OCI-LY7 (cell line): ENCODE measurements around the gene ALG8. TPM values are rescaled to one million over a fixed set of nuclear protein-coding genes. Genes with fewer than 3 reads are reported as not detected.

ENCODE experiments used
- BruUV-seq: library from RNA; stranded (reverse); fragments of 400-500 nt; replicated peaks from 2 replicates; lab custom pipeline; 2021; lab: Mats Ljungman, UMichigan
- CTCF ChIA-PET: fragments of 300-600 bp; sonication (Branson Sonifier 250); formaldehyde crosslinking; loops from one replicate; lab custom pipeline; 2022; ENCODE audit warnings: antibody characterized with exemption; ENCODE audit not compliant: unreplicated experiment; lab: Charles Lee
- POLR2A ChIA-PET: fragments of 300-600 bp; sonication (Branson Sonifier 250); formaldehyde crosslinking; loops from one replicate; lab custom pipeline; 2022; ENCODE audit warnings: antibody characterized with exemption; lab: Charles Lee
- DNase-seq: peaks from one replicate; pipeline ENCODE4 v3.0.0-alpha.2; 2015; ENCODE audit warnings: low spot score
- H2AFZ ChIP-seq: fragments of 200-600 bp; sonication (generic), shearing (Covaris generic); 2 replicates; pipeline ENCODE4 v1.6.1; 2014; ENCODE audit warnings: mild to moderate bottlenecking, antibody characterized with exemption, low read length, moderate library complexity
- H3K27ac ChIP-seq: fragments of 200-600 bp; sonication (generic); 2 replicates; pipeline ENCODE4 v1.5.1; 2014; ENCODE audit warnings: mixed run types, low read depth, mild to moderate bottlenecking, moderate library complexity, low read length, inconsistent platforms; ENCODE audit not compliant: poor library complexity, severe bottlenecking
- H3K36me3 ChIP-seq: fragments of 200-600 bp; sonication (generic); 2 replicates; pipeline ENCODE4 v1.6.1; 2014; ENCODE audit warnings: mild to moderate bottlenecking, antibody characterized with exemption, low read length, moderate library complexity, mixed read lengths; ENCODE audit not compliant: insufficient read depth
- H3K4me1 ChIP-seq: fragments of 200-600 bp; sonication (generic); 2 replicates; pipeline ENCODE4 v1.5.1; 2014; ENCODE audit warnings: mild to moderate bottlenecking, low read length; ENCODE audit not compliant: insufficient read depth, poor library complexity, severe bottlenecking
- H3K4me2 ChIP-seq: fragments of 200-600 bp; sonication (generic); 2 replicates; pipeline ENCODE4 v1.6.1; 2014; ENCODE audit warnings: mild to moderate bottlenecking, low read length
- H3K4me3 ChIP-seq: fragments of 200-600 bp; sonication (generic); 2 replicates; pipeline ENCODE4 v1.5.1; 2014; ENCODE audit warnings: mild to moderate bottlenecking, low read depth, low read length; ENCODE audit not compliant: poor library complexity, severe bottlenecking
- H3K79me2 ChIP-seq: fragments of 200-600 bp; sonication (generic); 2 replicates; pipeline ENCODE4 v1.6.1; 2016; ENCODE audit warnings: low read depth, mild to moderate bottlenecking, low read length, moderate library complexity, mixed read lengths; ENCODE audit not compliant: insufficient read depth
- H3K9me2 ChIP-seq: fragments of 200-600 bp; sonication (generic); 2 replicates; pipeline ENCODE4 v1.6.1; 2016; ENCODE audit warnings: mild to moderate bottlenecking, low read length, mixed read lengths; ENCODE audit not compliant: insufficient read depth
- H3K9me3 ChIP-seq: fragments of 200-600 bp; sonication (generic); 2 replicates; pipeline ENCODE4 v1.6.1; 2014; ENCODE audit warnings: mild to moderate bottlenecking, mixed run types, low read length, mixed read lengths
- H4K20me1 ChIP-seq: fragments of 200-600 bp; sonication (generic); 2 replicates; pipeline ENCODE4 v1.6.1; 2014; ENCODE audit warnings: mild to moderate bottlenecking, antibody characterized with exemption, low read length, moderate library complexity, mixed read lengths; ENCODE audit not compliant: insufficient read depth
- CTCF ChIP-seq: fragments of 200-600 bp; sonication (generic); conservative IDR thresholded peaks from 2 replicates; pipeline ENCODE4 v1.5.1; 2014; ENCODE audit warnings: mild to moderate bottlenecking, antibody characterized with exemption, low read length, moderate library complexity, mixed read lengths
- EZH2phosphoT487 ChIP-seq: fragments of 200-600 bp; sonication (generic); IDR thresholded peaks from 2 replicates; pipeline ENCODE4 v1.6.1; 2018; ENCODE audit warnings: low read depth, borderline replicate concordance, mild to moderate bottlenecking, mixed run types, antibody characterized with exemption, low read length, moderate library complexity, mixed read lengths
- intact Hi-C: fragments of 100-400 bp; cut with micrococcal nuclease; formaldehyde crosslinking; loops from one replicate; pipeline ENCODE4 v1.10.0; 2022; ENCODE audit not compliant: unreplicated experiment
- total RNA-seq, 2 experiments: library from RNA; depleted of rRNA in 1 of 2; stranded (reverse); fragments of >200 nt in 1 of 2; shearing (Covaris generic) in 1 of 2; gene quantifications; 2 replicates each; pipeline ENCODE4 v1.2.3, GENCODE V29; 2014 to 2022

Gene ALG8
- total RNA-seq, 2 experiments from 2014 or later: 42.5 to 66.1 TPM

- H4K20me1 ChIP-seq: no peaks in the 10 kb centered on the region
Measured at GRCh38 chr11:78156127-78156844, 16.9 kb upstream of the ALG8 start.

GRCh38 chr11:78151804-78152203, 12.4 kb upstream of the ALG8 start:
- H3K4me2 ChIP-seq: no peak overlapping the region
- H3K27ac ChIP-seq: no peak overlapping the region
- CTCF ChIA-PET: no interaction called here
- no peak for DNase-seq
- H2AFZ ChIP-seq: no peak overlapping the region
- no peaks in the 10 kb centered on the region for H3K79me2 ChIP-seq
- H3K9me3 ChIP-seq: no peaks in the 10 kb centered on the region
- no peaks in the 10 kb centered on the region for H3K36me3 ChIP-seq
- intact Hi-C loops: no loop called here
- POLR2A ChIA-PET: no interaction called here
- H3K9me2 ChIP-seq: no peaks in the 10 kb centered on the region
- TF ChIP-seq CTCF: no peak
- TF ChIP-seq EZH2phosphoT487: no peak
- no TSS peak for BruUV-seq
- H4K20me1 ChIP-seq: no peaks in the 10 kb centered on the region
- no peak overlapping the region for H3K4me3 ChIP-seq
- no peaks in the 10 kb centered on the region for H3K4me1 ChIP-seq

More at GRCh38 chr11:78156127-78156844, 16.9 kb upstream of the ALG8 start:
- Histone ChIP-seq H3K36me3 (no peaks in the 10 kb centered on the region), H3K4me3 (no peak overlapping the region), H3K9me3 (no peaks in the 10 kb centered on the region), H3K4me1 (no peaks in the 10 kb centered on the region), H2AFZ (no peak overlapping the region), H3K9me2 (no peaks in the 10 kb centered on the region), H3K27ac (no peak overlapping the region), H3K79me2 (no peaks in the 10 kb centered on the region), H3K4me2 (no peak overlapping the region)
- TF ChIP-seq CTCF (no peak), EZH2phosphoT487 (no peak)
- DNase-seq: no peak
- POLR2A ChIA-PET: no interaction called here
- intact Hi-C loops: no loop called here
- no TSS peak for BruUV-seq
- CTCF ChIA-PET: no interaction called here

GRCh38 chr11:78150754-78151153, 11.3 kb upstream of the ALG8 start:
- no peak overlapping the region for H3K4me2 ChIP-seq
- intact Hi-C loops: no loop called here
- no TSS peak for BruUV-seq

More at GRCh38 chr11:78150754-78151153, 11.3 kb upstream of the ALG8 start:
- H3K9me2 ChIP-seq: no peaks in the 10 kb centered on the region
- H4K20me1 ChIP-seq: no peaks in the 10 kb centered on the region
- H3K36me3 ChIP-seq: no peaks in the 10 kb centered on the region
- H3K4me1 ChIP-seq: no peaks in the 10 kb centered on the region
- no peaks in the 10 kb centered on the region for H3K79me2 ChIP-seq
- POLR2A ChIA-PET: no interaction called here
- H2AFZ ChIP-seq: no peak overlapping the region
- DNase-seq: no peak
- H3K4me3 ChIP-seq: no peak overlapping the region
- TF ChIP-seq CTCF: no peak
- TF ChIP-seq EZH2phosphoT487: no peak
- CTCF ChIA-PET: no interaction called here
- no peak overlapping the region for H3K27ac ChIP-seq
- no peaks in the 10 kb centered on the region for H3K9me3 ChIP-seq
